Chondrocyte (in vitro differentiated cells): ENCODE results near the gene NR2C1. TPM values are rescaled to one million over a fixed set of nuclear protein-coding genes. Genes with fewer than 3 reads are reported as not detected.

Experiments used
- DNase-seq: peaks from one replicate; pipeline ENCODE4 v3.0.0; 2021; ENCODE audit warnings: mixed read lengths, low spot score
- H3K27ac Mint-ChIP-seq: one replicate; pipeline ENCODE4 v1.8.0; 2021; ENCODE audit warnings: mild to moderate bottlenecking, moderate library complexity, mixed read lengths; ENCODE audit not compliant: unreplicated experiment
- H3K27me3 Mint-ChIP-seq: 2 replicates; pipeline ENCODE4 v1.8.0; 2021; ENCODE audit warnings: low read depth, mixed read lengths
- H3K36me3 Mint-ChIP-seq: 2 replicates; pipeline ENCODE4 v1.8.0; 2021; ENCODE audit warnings: low read depth, mixed read lengths
- H3K4me1 Mint-ChIP-seq: 2 replicates; pipeline ENCODE4 v1.8.0; 2021; ENCODE audit warnings: low read depth, mild to moderate bottlenecking, mixed read lengths
- H3K4me3 Mint-ChIP-seq: one replicate; pipeline ENCODE4 v1.8.0; 2021; ENCODE audit warnings: mild to moderate bottlenecking, moderate library complexity, mixed read lengths; ENCODE audit not compliant: unreplicated experiment
- H3K9me3 Mint-ChIP-seq: 2 replicates; pipeline ENCODE4 v1.8.0; 2021; ENCODE audit warnings: low read depth, mixed read lengths
- CTCF ChIP-seq: fragments of 200-600 bp; sonication (generic); IDR thresholded peaks from 2 replicates; pipeline ENCODE4 v1.5.0; 2021; ENCODE audit warnings: antibody characterized with exemption, mild to moderate bottlenecking, moderate library complexity
- total RNA-seq: library from RNA; stranded (reverse); gene quantifications from 3 replicates; pipeline ENCODE4 v1.2.1, GENCODE V29; 2021

NR2C1 gene
- total RNA-seq, 1 donor from 2014 or later: 29.7 TPM

GRCh38 chr12:94970560-94970959 lies 102.9 kb downstream of the NR2C1 start:
- no peak for TF ChIP-seq CTCF
- Mint-ChIP-seq H3K4me3 (no peak overlapping the region), H3K36me3 (peaks cover 9% of the 10 kb centered on the region), H3K27ac (no peak overlapping the region), H3K4me1 (no peaks in the 10 kb centered on the region), H3K27me3 (no peaks in the 10 kb centered on the region), H3K9me3 (no peaks in the 10 kb centered on the region)
- no peak for DNase-seq

Other genes with a start within 250 kb of the NR2C1 start
- 76.9 to 92.4 TPM (median 79.9 TPM) in 3 replicates for gene NDUFA12, start 69.9 kb downstream of the NR2C1 start, total RNA-seq
- gene FGD6, start 143.8 kb upstream of the NR2C1 start, total RNA-seq: 8.6 to 9.6 TPM (median 9.0 TPM) in 3 replicates
- gene VEZT, start 144.2 kb upstream of the NR2C1 start, total RNA-seq: 69.3 to 79.4 TPM (median 74.7 TPM) in 3 replicates